ENCODE data around the gene NCLN.

Gene NCLN

GRCh38 chr19:3184847-3185460 lies 776 bp upstream of the NCLN start:
- H3K9ac ChIP-seq: peak overlapping the region in 10 of 11 experiments; percentile 89 to 99 (median 95); a peak in 20 of 22 replicates
- peak overlapping the region; percentile 69 to 100 (median 99) for H3K4me2 ChIP-seq
- no peak for TF ChIP-seq Cebpa-rat (IDR thresholded peaks at IDR 0.05)
- H3K4me1 ChIP-seq: peaks cover 66 to 80% (median 74%) of the 10 kb centered on the region in 10 experiments
- peaks cover 0 to 67% (median 27%) of the 10 kb centered on the region in 11 experiments; a peak in 14 of 22 replicates for H3K36me3 ChIP-seq
- peaks cover 0 to 92% (median 88%) of the 10 kb centered on the region in 11 experiments; a peak in 18 of 22 replicates for H4K20me1 ChIP-seq
- H3K9me3 ChIP-seq (replicated peaks in 1 of 11): no peaks in the 10 kb centered on the region
- no peaks in the 10 kb centered on the region for H3K27me3 ChIP-seq
- H3K27ac ChIP-seq: peak overlapping the region; percentile 81 to 97 (median 92); a peak in 21 of 22 replicates
- peak overlapping the region; percentile 89 to 100 (median 98) for H3K4me3 ChIP-seq

- no peaks in the 10 kb centered on the region for H3K9me3 ChIP-seq (replicated peaks in 1 of 11)
- TF ChIP-seq Cebpa-rat (IDR thresholded peaks at IDR 0.05): no peak
- no peaks in the 10 kb centered on the region for H3K27me3 ChIP-seq
- H4K20me1 ChIP-seq: peaks cover 4 to 92% (median 88%) of the 10 kb centered on the region in 11 experiments; a peak in 20 of 22 replicates
- peaks cover 0 to 74% (median 39%) of the 10 kb centered on the region in 11 experiments; a peak in 19 of 22 replicates for H3K36me3 ChIP-seq
- peaks cover 72 to 84% (median 83%) of the 10 kb centered on the region in 10 experiments for H3K4me1 ChIP-seq
- peak overlapping the region; percentile 89 to 99 (median 95) for H3K9ac ChIP-seq
- peak overlapping the region; percentile 81 to 97 (median 92) for H3K27ac ChIP-seq
- H3K4me2 ChIP-seq: peak overlapping the region; percentile 89 to 100 (median 99)
- peak overlapping the region; percentile 89 to 100 (median 98) for H3K4me3 ChIP-seq
These were observed 494 bp downstream of the NCLN start for GRCh38 chr19:3186160-3186688.

GRCh38 chr19:3186891-3187661 lies 1.3 kb downstream of the NCLN start:
- TF ChIP-seq Cebpa-rat (IDR thresholded peaks at IDR 0.05): no peak
- H3K9ac ChIP-seq: peak overlapping the region; percentile 89 to 99 (median 95)
- H3K4me3 ChIP-seq: peak overlapping the region; percentile 89 to 100 (median 98)
- H3K27ac ChIP-seq: peak overlapping the region; percentile 81 to 97 (median 92)
- peak overlapping the region; percentile 89 to 100 (median 99) for H3K4me2 ChIP-seq
- no peaks in the 10 kb centered on the region for H3K27me3 ChIP-seq
- no peaks in the 10 kb centered on the region for H3K9me3 ChIP-seq (replicated peaks in 1 of 11)
- peaks cover 6 to 92% (median 88%) of the 10 kb centered on the region in 11 experiments; a peak in 20 of 22 replicates for H4K20me1 ChIP-seq
- peaks cover 71 to 84% (median 82%) of the 10 kb centered on the region in 10 experiments for H3K4me1 ChIP-seq
- H3K36me3 ChIP-seq: peaks cover 0 to 74% (median 44%) of the 10 kb centered on the region in 11 experiments; a peak in 19 of 22 replicates

GRCh38 chr19:3187662-3188511 lies 2.2 kb downstream of the NCLN start:
- Histone ChIP-seq H4K20me1 (peaks cover 6 to 92% (median 88%) of the 10 kb centered on the region in 11 experiments; a peak in 21 of 22 replicates), H3K9me3 (replicated peaks in 1 of 11) (no peaks in the 10 kb centered on the region), H3K4me2 (peak overlapping the region; percentile 89 to 100 (median 99)), H3K36me3 (peaks cover 0 to 73% (median 46%) of the 10 kb centered on the region in 11 experiments; a peak in 21 of 22 replicates), H3K4me3 (peak overlapping the region; percentile 89 to 100 (median 98)), H3K27me3 (no peaks in the 10 kb centered on the region), H3K4me1 (peaks cover 68 to 84% (median 82%) of the 10 kb centered on the region in 10 experiments), H3K9ac (peak overlapping the region; percentile 89 to 99 (median 95)), H3K27ac (peak overlapping the region; percentile 64 to 97 (median 92); a peak in 20 of 22 replicates)
- no peak for TF ChIP-seq Cebpa-rat (IDR thresholded peaks at IDR 0.05)

GRCh38 chr19:3188627-3189596 lies 3.2 kb downstream of the NCLN start:
- Histone ChIP-seq H3K9me3 (replicated peaks in 1 of 11) (no peaks in the 10 kb centered on the region), H3K9ac (peak overlapping the region; percentile 89 to 99 (median 95)), H3K4me1 (peaks cover 73 to 84% (median 81%) of the 10 kb centered on the region in 10 experiments), H3K4me3 (peak overlapping the region; percentile 89 to 100 (median 98)), H3K27ac (peak overlapping the region; percentile 64 to 97 (median 92)), H3K36me3 (peaks cover 10 to 74% (median 52%) of the 10 kb centered on the region in 11 experiments; a peak in 21 of 22 replicates), H4K20me1 (peaks cover 6 to 92% (median 88%) of the 10 kb centered on the region in 11 experiments; a peak in 21 of 22 replicates), H3K4me2 (peak overlapping the region; percentile 89 to 100 (median 99)), H3K27me3 (no peaks in the 10 kb centered on the region)
- peak in 4 of 11 experiments; percentile 31 to 70 (median 58); a peak in 5 of 22 replicates for TF ChIP-seq Cebpa-rat (IDR thresholded peaks at IDR 0.05)

GRCh38 chr19:3189702-3190469 lies 4.2 kb downstream of the NCLN start:
- Histone ChIP-seq H3K27me3 (no peaks in the 10 kb centered on the region), H3K4me1 (peaks cover 70 to 80% (median 76%) of the 10 kb centered on the region in 10 experiments), H3K9me3 (replicated peaks in 1 of 11) (no peaks in the 10 kb centered on the region), H3K4me2 (peak overlapping the region; percentile 89 to 100 (median 99)), H4K20me1 (peaks cover 6 to 92% (median 88%) of the 10 kb centered on the region in 11 experiments; a peak in 21 of 22 replicates), H3K36me3 (peaks cover 19 to 75% (median 61%) of the 10 kb centered on the region in 11 experiments), H3K4me3 (peak overlapping the region in 6 of 10 experiments; percentile 89 to 100 (median 98); a peak in 8 of 20 replicates), H3K27ac (peak overlapping the region in 10 of 11 experiments; percentile 16 to 97 (median 92); a peak in 20 of 22 replicates), H3K9ac (peak overlapping the region; percentile 54 to 99 (median 95); a peak in 20 of 22 replicates)
- no peak for TF ChIP-seq Cebpa-rat (IDR thresholded peaks at IDR 0.05)
